AG10803 (cell line): ENCODE results near the gene C1QTNF12.

Experiments used
- DNase-seq: peaks from one replicate; pipeline ENCODE4 v3.0.0; 2010; ENCODE audit warnings: low read depth
- H3K4me3 ChIP-seq: 2 replicates; pipeline ENCODE4 v1.5.1; 2011; ENCODE audit warnings: mild to moderate bottlenecking, low read length, control low read depth
- TF ChIP-seq, protein P1 (sequence below): conservative IDR thresholded peaks from 2 replicates; pipeline ENCODE4 v1.5.1; 2011; ENCODE audit warnings: mild to moderate bottlenecking, low read length, control low read depth, inconsistent platforms

C1QTNF12 gene

DNA sequence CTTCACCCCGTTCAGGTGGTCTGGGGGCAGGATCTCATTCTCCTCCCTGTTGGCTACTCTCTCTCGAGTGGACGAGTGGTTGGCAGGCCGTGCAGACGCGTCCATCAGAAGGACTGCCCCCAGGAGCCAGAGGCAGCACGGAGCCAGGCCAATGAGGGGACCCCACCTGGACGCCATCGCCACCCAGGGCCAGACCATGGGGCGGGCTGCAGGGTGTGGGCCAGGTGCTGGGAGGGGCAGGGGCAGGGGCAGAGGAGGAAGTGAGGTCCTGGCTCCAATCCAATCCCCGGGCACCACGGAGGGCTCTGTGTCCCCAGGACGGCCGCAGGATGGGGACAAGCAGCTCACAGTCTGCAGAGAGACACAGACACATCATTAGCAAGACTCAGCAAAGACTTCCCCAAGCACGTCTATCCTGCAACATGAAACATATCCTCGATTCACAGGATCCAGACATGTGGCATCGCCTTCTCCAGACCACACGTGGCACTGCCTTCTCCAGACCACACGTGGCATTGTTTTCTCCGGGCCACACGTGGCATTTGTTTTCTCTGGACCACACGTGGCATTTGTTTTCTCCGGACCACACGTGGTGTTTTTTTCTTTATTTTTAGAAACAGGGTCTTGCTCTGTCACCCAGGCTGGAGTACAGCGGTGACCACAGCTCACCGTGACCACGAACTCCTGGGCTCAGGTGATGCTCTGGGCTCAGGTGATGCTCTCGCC is 17.8 kb downstream of the C1QTNF12 start:
- DNase-seq = no peak
- H3K4me3 ChIP-seq = no peak overlapping the region
- TF ChIP-seq, protein P1, sequence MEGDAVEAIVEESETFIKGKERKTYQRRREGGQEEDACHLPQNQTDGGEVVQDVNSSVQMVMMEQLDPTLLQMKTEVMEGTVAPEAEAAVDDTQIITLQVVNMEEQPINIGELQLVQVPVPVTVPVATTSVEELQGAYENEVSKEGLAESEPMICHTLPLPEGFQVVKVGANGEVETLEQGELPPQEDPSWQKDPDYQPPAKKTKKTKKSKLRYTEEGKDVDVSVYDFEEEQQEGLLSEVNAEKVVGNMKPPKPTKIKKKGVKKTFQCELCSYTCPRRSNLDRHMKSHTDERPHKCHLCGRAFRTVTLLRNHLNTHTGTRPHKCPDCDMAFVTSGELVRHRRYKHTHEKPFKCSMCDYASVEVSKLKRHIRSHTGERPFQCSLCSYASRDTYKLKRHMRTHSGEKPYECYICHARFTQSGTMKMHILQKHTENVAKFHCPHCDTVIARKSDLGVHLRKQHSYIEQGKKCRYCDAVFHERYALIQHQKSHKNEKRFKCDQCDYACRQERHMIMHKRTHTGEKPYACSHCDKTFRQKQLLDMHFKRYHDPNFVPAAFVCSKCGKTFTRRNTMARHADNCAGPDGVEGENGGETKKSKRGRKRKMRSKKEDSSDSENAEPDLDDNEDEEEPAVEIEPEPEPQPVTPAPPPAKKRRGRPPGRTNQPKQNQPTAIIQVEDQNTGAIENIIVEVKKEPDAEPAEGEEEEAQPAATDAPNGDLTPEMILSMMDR = no peak

DNA sequence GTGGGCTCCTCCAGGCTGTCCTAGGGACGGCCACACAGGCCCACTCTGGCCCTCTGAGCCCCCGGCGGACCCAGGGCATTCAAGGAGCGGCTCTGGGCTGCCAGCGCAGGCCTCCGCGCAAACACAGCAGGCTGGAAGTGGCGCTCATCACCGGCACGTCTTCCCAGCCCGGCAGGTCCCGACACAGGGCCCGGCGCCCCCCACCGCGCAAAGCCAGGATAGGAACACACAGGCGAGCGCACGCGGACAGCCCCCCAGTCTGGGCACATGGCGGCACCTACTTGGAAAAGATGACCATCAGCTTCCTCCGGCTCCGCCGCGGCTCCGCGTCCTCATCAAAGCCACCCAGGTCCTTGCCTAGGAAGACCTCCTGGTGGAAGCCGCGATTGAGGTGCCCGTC is 18.3 kb downstream of the C1QTNF12 start:
- H3K4me3 ChIP-seq = no peak overlapping the region
- no peak for DNase-seq
- TF ChIP-seq, protein P1 = no peak

DNA sequence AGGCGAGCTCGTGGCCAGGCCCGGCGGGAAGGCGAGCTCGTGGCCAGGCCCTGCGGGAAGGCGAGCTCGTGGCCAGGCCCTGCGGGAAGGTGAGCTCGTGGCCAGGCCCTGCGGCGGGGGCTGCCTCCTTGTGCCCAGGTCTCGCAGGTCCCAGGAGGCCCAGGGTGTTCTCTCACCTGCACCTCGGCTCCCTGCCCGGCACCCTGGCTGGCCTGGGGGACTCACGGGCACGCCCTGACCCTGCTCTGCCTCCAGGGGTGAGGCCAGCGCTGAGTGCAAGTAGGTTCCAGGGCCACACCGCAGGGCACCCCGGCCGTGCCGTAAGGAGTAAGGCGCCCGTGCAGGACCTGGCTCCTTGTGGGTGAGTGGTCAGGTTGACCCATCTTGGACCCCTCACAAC is 19.1 kb downstream of the C1QTNF12 start:
- TF ChIP-seq, protein P1 = no peak
- DNase-seq = no peak

DNA sequence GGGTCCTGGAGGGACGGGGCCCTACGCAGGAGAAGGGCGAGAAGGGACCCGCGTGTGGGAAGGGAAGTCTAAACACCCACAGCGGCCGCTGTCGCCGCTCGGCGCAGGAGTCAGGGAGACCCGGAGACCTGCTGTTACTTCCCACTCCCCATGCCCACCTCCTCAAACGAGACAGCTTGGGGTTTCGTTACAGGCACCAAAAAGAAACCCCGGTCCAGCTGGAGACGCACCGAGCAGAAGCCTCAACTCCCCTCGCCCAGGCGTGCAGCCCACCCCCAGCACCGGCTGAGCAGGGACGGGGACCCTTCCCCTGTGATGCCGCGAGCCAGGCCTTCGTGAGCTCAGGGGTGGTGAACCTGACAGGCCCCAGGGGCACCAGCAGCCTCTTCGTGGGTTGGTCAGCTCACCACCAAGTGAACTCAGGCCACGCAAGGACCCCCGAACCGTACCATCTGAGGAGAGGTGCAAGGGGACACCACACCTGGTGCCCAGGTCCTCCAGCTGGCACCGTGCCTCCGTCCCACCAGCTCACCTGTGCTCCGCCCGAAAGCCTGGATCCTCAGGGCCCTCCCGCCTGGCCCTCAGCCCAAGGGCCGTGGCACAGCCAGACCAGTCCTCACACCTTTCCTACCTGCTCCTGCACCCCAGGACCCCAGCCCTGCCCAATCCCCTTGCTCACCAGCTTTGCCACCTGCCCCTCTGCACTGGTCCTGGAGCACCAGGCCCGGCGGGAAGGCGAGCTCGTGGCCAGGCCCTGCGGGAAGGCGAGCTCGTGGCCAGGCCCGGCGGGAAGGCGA is 19.8 kb downstream of the C1QTNF12 start:
- TF ChIP-seq, protein P1 = no peak
- no peak overlapping the region for H3K4me3 ChIP-seq
- no peak for DNase-seq

More for the DNA sequence above, 19.1 kb downstream of the C1QTNF12 start:
- H3K4me3 ChIP-seq = no peak overlapping the region

DNA sequence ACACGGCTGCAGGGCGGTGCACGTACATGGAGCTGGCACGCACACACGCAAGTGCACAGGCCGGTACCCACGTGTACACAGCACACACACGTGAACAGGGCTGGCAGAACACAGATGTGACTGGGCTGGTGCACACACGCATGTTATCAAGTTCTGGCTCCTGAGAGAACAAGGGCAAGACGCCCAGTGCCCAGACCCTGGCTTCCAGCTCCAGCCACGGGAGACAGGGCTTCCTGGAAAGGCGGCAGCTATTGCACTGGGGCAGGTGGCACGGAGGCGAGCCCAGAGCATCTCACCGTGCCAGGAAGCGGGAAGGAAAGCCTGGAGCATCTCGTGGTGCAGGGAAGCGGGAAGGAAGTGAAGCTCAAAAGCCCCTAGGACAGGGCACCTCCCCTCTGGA is 20.6 kb downstream of the C1QTNF12 start:
- no peak for DNase-seq
- TF ChIP-seq, protein P1 = no peak
- H3K4me3 ChIP-seq = no peak overlapping the region

DNA sequence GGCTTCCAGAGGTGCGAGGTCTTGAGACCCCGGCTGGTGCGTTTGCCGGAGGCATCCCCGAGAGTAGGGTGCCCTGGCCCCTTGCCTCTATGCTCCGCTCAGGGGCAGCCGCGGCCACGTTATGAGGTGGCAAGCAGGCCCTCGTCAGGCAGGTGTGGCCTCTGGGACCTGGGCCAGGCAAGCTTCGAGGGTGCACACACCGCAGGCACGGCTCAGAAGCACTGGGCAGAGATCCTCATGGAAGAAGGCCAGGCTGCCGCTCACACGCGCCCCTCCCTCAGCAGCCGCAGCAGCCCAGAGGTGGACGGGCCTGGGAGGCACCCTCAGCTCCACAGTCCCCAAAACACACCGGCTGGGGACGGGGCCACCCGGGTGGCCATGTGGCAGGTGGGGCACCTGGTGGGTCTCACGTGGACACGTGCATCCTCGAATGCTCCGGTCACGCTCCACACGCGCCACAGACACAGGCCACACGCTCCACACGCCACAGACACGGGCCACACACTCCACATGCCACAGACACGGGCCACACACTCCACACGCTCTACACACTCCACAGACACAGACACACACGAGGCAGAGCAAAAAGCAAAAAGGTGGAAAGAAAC is 21.2 kb downstream of the C1QTNF12 start:
- DNase-seq = no peak
- TF ChIP-seq, protein P1 = no peak
- H3K4me3 ChIP-seq = no peak overlapping the region
